Caco-2 (cell line): ENCODE data around the gene IQGAP1. TPM values are rescaled to one million over a fixed set of nuclear protein-coding genes. Genes with fewer than 3 reads are reported as not detected.

ENCODE experiments used
- BruUV-seq: library from RNA; stranded (reverse); fragments of 400-500 nt; replicated peaks from 2 replicates; lab custom pipeline; 2021; lab: Mats Ljungman, UMichigan
- CTCF ChIA-PET: fragments of 300-600 bp; sonication (Branson Sonifier 250); formaldehyde crosslinking; loops from one replicate; lab custom pipeline; 2022; ENCODE audit warnings: antibody characterized with exemption; lab: Charles Lee
- POLR2A ChIA-PET: fragments of 300-600 bp; sonication (Branson Sonifier 250); formaldehyde crosslinking; loops from one replicate; lab custom pipeline; 2022; ENCODE audit warnings: antibody characterized with exemption; lab: Charles Lee
- DNase-seq, 2 experiments: peaks; one replicate each; pipeline versions ENCODE4 v3.0.0 to v3.0.0-alpha.2; 2020 to 2022
- H3K27me3 ChIP-seq: replicated peaks from 2 replicates; pipeline ENCODE4 v1.6.0; 2011; ENCODE audit warnings: low read length; ENCODE audit not compliant: control insufficient read depth, insufficient read depth
- H3K36me3 ChIP-seq: 2 replicates; pipeline ENCODE4 v1.5.1; 2011; ENCODE audit warnings: low read length; ENCODE audit not compliant: control insufficient read depth, insufficient read depth
- H3K4me1 ChIP-seq: fragments of 250-450 bp; sonication (Bioruptor Pico); 2 replicates; pipeline ENCODE4 v1.5.1; 2020; ENCODE audit warnings: mild to moderate bottlenecking
- H3K4me3 ChIP-seq: 2 replicates; pipeline ENCODE4 v1.5.1; 2011; ENCODE audit warnings: low read depth, mild to moderate bottlenecking, control low read depth, low read length
- H3K9me3 ChIP-seq: fragments of 250-450 bp; sonication (Bioruptor Pico); 2 replicates; pipeline ENCODE4 v1.5.1; 2020; ENCODE audit warnings: mild to moderate bottlenecking, moderate library complexity
- H3K27ac Mint-ChIP-seq: one replicate; pipeline ENCODE4 v1.8.0; 2022; ENCODE audit warnings: mixed read lengths; ENCODE audit not compliant: unreplicated experiment
- H3K27me3 Mint-ChIP-seq: one replicate; pipeline ENCODE4 v1.8.0; 2022; ENCODE audit warnings: mixed read lengths; ENCODE audit not compliant: insufficient read depth, unreplicated experiment
- H3K36me3 Mint-ChIP-seq: one replicate; pipeline ENCODE4 v1.8.0; 2022; ENCODE audit warnings: mild to moderate bottlenecking, mixed read lengths; ENCODE audit not compliant: insufficient read depth, unreplicated experiment
- H3K4me1 Mint-ChIP-seq: one replicate; pipeline ENCODE4 v1.8.0; 2022; ENCODE audit warnings: low read depth, mixed read lengths; ENCODE audit not compliant: unreplicated experiment
- H3K4me3 Mint-ChIP-seq: one replicate; pipeline ENCODE4 v1.8.0; 2022; ENCODE audit warnings: mild to moderate bottlenecking, moderate library complexity, mixed read lengths; ENCODE audit not compliant: unreplicated experiment
- H3K9me3 Mint-ChIP-seq: one replicate; pipeline ENCODE4 v1.8.0; 2022; ENCODE audit warnings: mixed read lengths; ENCODE audit not compliant: unreplicated experiment
- intact Hi-C: fragments of 100-400 bp; cut with micrococcal nuclease; formaldehyde crosslinking; loops from one replicate; pipeline ENCODE4 v1.10.0; 2022; ENCODE audit not compliant: unreplicated experiment
- total RNA-seq: library from RNA; stranded (reverse); gene quantifications from 2 replicates; pipeline ENCODE4 v1.2.3, GENCODE V29; 2022
- TF ChIP-seq, protein P1 (sequence below), 2 experiments: fragments of 200-600 bp in 1 of 2; IDR thresholded peaks; 1 replicate in 1 of 2; 2 replicates in 1 of 2; pipeline versions ENCODE4 v1.5.1 to v1.8.0; 2011 to 2022; ENCODE audit warnings: antibody characterized with exemption in 1 of 2, control low read depth in 1 of 2, inconsistent platforms in 1 of 2, low read depth in 1 of 2, low read length in 1 of 2, mild to moderate bottlenecking in 1 of 2, moderate library complexity in 1 of 2; ENCODE audit not compliant: insufficient read depth in 1 of 2, severe bottlenecking in 1 of 2, unreplicated experiment in 1 of 2

Gene IQGAP1
- total RNA-seq, 1 experiment from 2014 or later, result 142 TPM

DNA sequence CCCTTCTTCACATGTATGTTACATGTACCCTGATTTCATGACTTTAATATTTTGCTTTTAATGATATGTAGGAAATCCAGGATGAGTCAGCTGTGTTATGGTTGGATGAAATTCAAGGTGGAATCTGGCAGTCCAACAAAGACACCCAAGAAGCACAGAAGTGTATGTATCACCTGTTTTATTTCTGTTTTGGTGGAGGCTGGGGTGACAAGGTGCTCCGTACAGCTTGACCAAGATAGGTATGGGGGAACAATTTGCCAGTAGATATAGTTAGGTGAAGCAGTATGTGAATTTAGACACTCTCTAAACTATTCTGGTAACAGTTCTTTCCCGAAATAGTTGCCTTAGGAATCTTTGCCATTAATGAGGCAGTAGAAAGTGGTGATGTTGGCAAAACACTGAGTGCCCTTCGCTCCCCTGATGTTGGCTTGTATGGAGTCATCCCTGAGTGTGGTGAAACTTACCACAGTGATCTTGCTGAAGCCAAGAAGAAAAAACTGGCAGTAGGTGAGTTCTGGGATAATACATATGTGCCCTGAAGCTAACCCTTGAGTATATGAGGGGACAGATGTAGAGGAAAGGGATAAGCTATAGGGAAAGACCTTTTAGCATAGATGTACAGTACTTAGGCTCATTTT lies 78.0 kb downstream of the IQGAP1 start:
- DNase-seq, result no peak
- ChIA-PET CTCF (interaction anchor here (1.4 kb wide), 1 partner anchor 146 kb away, joined by 3 read pairs; no protein-coding TSS in a partner anchor), POLR2A (no interaction called here)
- H3K4me1 Mint-ChIP-seq, result peaks cover 18% of the 10 kb centered on the region
- Histone ChIP-seq H3K4me3 (no peak overlapping the region), H3K36me3 (no peaks in the 10 kb centered on the region), H3K4me1 (no peaks in the 10 kb centered on the region), H3K9me3 (no peaks in the 10 kb centered on the region), H3K27me3 (no peaks in the 10 kb centered on the region)
- H3K27me3 Mint-ChIP-seq, result no peaks in the 10 kb centered on the region
- H3K9me3 Mint-ChIP-seq, result no peaks in the 10 kb centered on the region
- no peak overlapping the region for H3K27ac Mint-ChIP-seq
- BruUV-seq, result no TSS peak
- no peak overlapping the region for H3K4me3 Mint-ChIP-seq
- peaks cover 71% of the 10 kb centered on the region for H3K36me3 Mint-ChIP-seq
- TF ChIP-seq, protein P1, sequence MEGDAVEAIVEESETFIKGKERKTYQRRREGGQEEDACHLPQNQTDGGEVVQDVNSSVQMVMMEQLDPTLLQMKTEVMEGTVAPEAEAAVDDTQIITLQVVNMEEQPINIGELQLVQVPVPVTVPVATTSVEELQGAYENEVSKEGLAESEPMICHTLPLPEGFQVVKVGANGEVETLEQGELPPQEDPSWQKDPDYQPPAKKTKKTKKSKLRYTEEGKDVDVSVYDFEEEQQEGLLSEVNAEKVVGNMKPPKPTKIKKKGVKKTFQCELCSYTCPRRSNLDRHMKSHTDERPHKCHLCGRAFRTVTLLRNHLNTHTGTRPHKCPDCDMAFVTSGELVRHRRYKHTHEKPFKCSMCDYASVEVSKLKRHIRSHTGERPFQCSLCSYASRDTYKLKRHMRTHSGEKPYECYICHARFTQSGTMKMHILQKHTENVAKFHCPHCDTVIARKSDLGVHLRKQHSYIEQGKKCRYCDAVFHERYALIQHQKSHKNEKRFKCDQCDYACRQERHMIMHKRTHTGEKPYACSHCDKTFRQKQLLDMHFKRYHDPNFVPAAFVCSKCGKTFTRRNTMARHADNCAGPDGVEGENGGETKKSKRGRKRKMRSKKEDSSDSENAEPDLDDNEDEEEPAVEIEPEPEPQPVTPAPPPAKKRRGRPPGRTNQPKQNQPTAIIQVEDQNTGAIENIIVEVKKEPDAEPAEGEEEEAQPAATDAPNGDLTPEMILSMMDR (IDR thresholded peaks at IDR 0.05; ENCODE audit: insufficient read depth in 1 of 2, low read depth in 1 of 2, low read length in 1 of 2, severe bottlenecking in 1 of 2, unreplicated experiment in 1 of 2), result no peak
- intact Hi-C loops, result no loop called here

DNA sequence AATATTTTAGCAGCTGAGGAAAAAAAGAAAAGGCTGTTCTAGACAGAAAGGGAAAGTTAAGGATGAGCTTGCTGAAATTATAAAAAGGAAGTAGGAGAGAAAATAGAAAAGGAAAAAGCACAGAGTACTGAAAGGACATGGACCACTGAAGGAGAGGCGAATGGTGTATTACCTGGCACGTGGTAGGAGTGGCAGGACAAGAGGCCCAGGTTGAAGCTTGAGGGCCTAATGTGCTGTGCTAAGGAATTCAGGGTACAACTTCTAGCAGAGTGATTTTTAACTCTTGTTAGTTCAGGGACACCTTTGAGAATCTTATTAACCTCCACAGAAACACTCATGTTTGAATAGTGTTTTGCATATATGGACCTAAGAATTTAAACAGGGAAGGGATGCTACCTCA lies 81.7 kb downstream of the IQGAP1 start:
- no TSS peak for BruUV-seq
- TF ChIP-seq, protein P1 (IDR thresholded peaks at IDR 0.05; ENCODE audit: insufficient read depth in 1 of 2, low read depth in 1 of 2, low read length in 1 of 2, severe bottlenecking in 1 of 2, unreplicated experiment in 1 of 2), result no peak
- CTCF ChIA-PET, result no interaction called here
- POLR2A ChIA-PET, result no interaction called here
- Mint-ChIP-seq H3K9me3 (no peaks in the 10 kb centered on the region), H3K4me1 (peaks cover 19% of the 10 kb centered on the region), H3K27me3 (no peaks in the 10 kb centered on the region), H3K4me3 (no peak overlapping the region), H3K27ac (no peak overlapping the region), H3K36me3 (peaks cover 83% of the 10 kb centered on the region)
- H3K4me1 ChIP-seq, result no peaks in the 10 kb centered on the region
- intact Hi-C loops, result no loop called here
- DNase-seq, result no peak
- H3K9me3 ChIP-seq, result no peaks in the 10 kb centered on the region
- no peak overlapping the region for H3K4me3 ChIP-seq
- H3K36me3 ChIP-seq, result no peaks in the 10 kb centered on the region; the same call in 1 of the 2 replicates
- H3K27me3 ChIP-seq, result no peaks in the 10 kb centered on the region

GRCh38 chr15:90470453-90470852 lies 82.4 kb downstream of the IQGAP1 start:
- H3K4me1 Mint-ChIP-seq, result peaks cover 19% of the 10 kb centered on the region
- TF ChIP-seq, protein P1 (IDR thresholded peaks at IDR 0.05; ENCODE audit: insufficient read depth in 1 of 2, low read depth in 1 of 2, low read length in 1 of 2, severe bottlenecking in 1 of 2, unreplicated experiment in 1 of 2), result no peak
- intact Hi-C loops, result no loop called here
- CTCF ChIA-PET, result interaction anchor here (0.6 kb wide), 1 partner anchor 177 kb away, joined by 3 read pairs; no protein-coding TSS in a partner anchor
- H3K27ac Mint-ChIP-seq, result peak overlapping the region; percentile 18
- POLR2A ChIA-PET, result no interaction called here
- BruUV-seq, result no TSS peak
- no peaks in the 10 kb centered on the region; the same call in 1 of the 2 replicates for H3K36me3 ChIP-seq
- no peaks in the 10 kb centered on the region for H3K9me3 Mint-ChIP-seq
- no peaks in the 10 kb centered on the region for H3K27me3 Mint-ChIP-seq
- H3K4me3 Mint-ChIP-seq, result no peak overlapping the region
- H3K4me3 ChIP-seq, result no peak overlapping the region
- no peaks in the 10 kb centered on the region for H3K4me1 ChIP-seq
- no peak for DNase-seq
- peaks cover 88% of the 10 kb centered on the region for H3K36me3 Mint-ChIP-seq
- no peaks in the 10 kb centered on the region for H3K27me3 ChIP-seq
- no peaks in the 10 kb centered on the region for H3K9me3 ChIP-seq
